ENCODE results near the gene CCDC39.

The CCDC39 gene

GRCh38 chr3:180661444-180661843, 17.8 kb downstream of the CCDC39 start:
- TF ChIP-seq CTCF (IDR thresholded peaks at IDR 0.05; ENCODE audit: low read depth, low read length), result no peak
- no peak overlapping the region for H3K4me3 ChIP-seq (ENCODE audit: low read depth, low read length)

DNA sequence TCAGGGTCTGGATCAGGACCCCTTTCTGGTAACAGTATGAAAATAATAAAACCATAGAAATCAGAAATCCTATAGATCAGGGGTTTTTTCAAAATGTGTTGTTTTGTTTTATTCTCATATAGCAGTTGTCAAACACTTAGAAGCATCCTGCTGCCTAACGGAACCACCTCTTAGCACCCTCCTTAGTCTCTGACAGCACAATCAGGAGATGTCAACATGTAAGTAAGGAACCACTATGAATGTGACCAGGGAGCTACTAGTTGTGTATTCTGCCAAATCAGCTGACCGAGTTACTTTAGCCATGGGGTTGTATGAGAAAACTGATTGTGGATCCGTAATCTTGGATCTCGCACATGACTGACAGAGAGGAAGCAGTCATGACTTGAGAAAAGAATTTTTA, 22.2 kb downstream of the CCDC39 start:
- peak overlapping the region; percentile 41 for H3K4me3 ChIP-seq (ENCODE audit: low read depth, low read length)
- TF ChIP-seq CTCF (IDR thresholded peaks at IDR 0.05; ENCODE audit: low read depth, low read length), result no peak

DNA sequence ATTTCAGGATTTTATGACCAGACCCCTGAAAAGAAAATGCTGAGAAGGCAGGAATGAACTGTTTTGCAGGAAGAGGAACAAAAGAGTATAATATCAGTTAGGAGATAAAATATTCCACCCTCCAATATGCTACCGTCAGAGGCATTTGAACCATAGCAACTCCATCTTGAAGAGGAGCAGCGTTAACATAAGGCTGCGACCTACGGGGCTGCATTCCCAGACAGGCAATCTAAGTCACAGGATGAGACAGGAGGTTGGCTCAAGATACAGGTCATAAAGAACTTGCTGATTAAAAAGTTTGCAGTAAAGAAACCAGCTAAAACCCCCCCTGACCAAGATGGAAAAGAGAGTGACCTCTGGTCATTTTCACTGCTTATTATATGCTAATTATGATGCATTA, 22.9 kb downstream of the CCDC39 start:
- peak overlapping the region; percentile 41 for H3K4me3 ChIP-seq (ENCODE audit: low read depth, low read length)
- TF ChIP-seq CTCF (IDR thresholded peaks at IDR 0.05; ENCODE audit: low read depth, low read length), result no peak

DNA sequence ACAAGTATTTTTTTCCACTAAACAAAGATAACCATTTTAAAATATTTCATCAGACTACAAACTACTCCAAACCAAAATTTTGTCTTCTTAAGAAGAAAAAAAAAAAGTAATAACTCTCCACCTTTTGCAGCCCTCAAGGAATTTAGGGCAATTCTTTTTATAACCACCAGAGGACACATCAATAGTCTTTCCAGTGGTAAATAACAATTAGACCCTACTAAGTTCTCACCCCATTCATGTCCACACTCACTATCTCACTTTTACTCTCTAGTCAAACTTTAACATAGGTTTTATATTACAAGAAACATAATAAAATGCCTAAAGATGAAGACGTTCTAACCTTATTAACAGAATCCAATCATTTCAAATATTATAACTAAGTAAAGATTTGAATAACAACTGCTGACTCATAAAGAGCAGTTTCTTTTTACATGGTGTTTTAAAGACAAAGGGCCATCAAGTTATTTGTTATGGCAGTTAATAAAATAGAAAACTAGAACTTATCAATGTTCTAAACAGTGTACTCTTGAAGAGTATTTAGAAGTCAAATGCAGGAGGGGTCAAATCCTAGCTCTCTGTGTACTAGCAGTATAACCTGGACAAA, 33.0 kb downstream of the CCDC39 start:
- H3K4me3 ChIP-seq (ENCODE audit: low read depth, low read length), result no peak overlapping the region
- no peak for TF ChIP-seq CTCF (IDR thresholded peaks at IDR 0.05; ENCODE audit: low read depth, low read length)

GRCh38 chr3:180640987-180641386, 38.3 kb downstream of the CCDC39 start:
- TF ChIP-seq CTCF (IDR thresholded peaks at IDR 0.05; ENCODE audit: low read depth, low read length), result no peak
- H3K4me3 ChIP-seq (ENCODE audit: low read depth, low read length), result no peak overlapping the region

GRCh38 chr3:180633722-180634121, 45.6 kb downstream of the CCDC39 start:
- H3K4me3 ChIP-seq (ENCODE audit: low read depth, low read length), result no peak overlapping the region
- TF ChIP-seq CTCF (IDR thresholded peaks at IDR 0.05; ENCODE audit: low read depth, low read length), result no peak

GRCh38 chr3:180631317-180631716, 48.0 kb downstream of the CCDC39 start:
- TF ChIP-seq CTCF (IDR thresholded peaks at IDR 0.05; ENCODE audit: low read depth, low read length), result no peak
- no peak overlapping the region for H3K4me3 ChIP-seq (ENCODE audit: low read depth, low read length)

Measured in WI38 (cell line).